ENCODE measurements around the gene UVRAG.

UVRAG gene

GRCh38 chr11:75810637-75811390 lies 4.2 kb upstream of the UVRAG start:
- no peak for DNase-seq

- no peak for DNase-seq
Measured at GRCh38 chr11:75811485-75811884, 3.5 kb upstream of the UVRAG start.

GRCh38 chr11:75812542-75813040 lies 2.4 kb upstream of the UVRAG start:
- DNase-seq = no peak

- DNase-seq = no peak
Measured at GRCh38 chr11:75813124-75813523, 1.9 kb upstream of the UVRAG start.

GRCh38 chr11:75813622-75814039 lies 1.4 kb upstream of the UVRAG start:
- no peak for DNase-seq

- peak; percentile 92 for DNase-seq
Measured at GRCh38 chr11:75814363-75814676, 690 bp upstream of the UVRAG start.

- peak; percentile 55 for DNase-seq
Measured at GRCh38 chr11:75815345-75816168, 547 bp downstream of the UVRAG start.

- peak; percentile 9 for DNase-seq
Measured at GRCh38 chr11:75816561-75817239, 1.7 kb downstream of the UVRAG start.

GRCh38 chr11:75820645-75821044 lies 5.6 kb downstream of the UVRAG start:
- no peak for DNase-seq

- no peak for DNase-seq
Measured at GRCh38 chr11:75821202-75821601, 6.2 kb downstream of the UVRAG start.

- no peak for DNase-seq
Measured at GRCh38 chr11:75822541-75822940, 7.5 kb downstream of the UVRAG start.

- no peak for DNase-seq
Measured at GRCh38 chr11:75823415-75823814, 8.4 kb downstream of the UVRAG start.

- DNase-seq = no peak
Measured at GRCh38 chr11:75823946-75824345, 8.9 kb downstream of the UVRAG start.

GRCh38 chr11:75826461-75827230 lies 11.6 kb downstream of the UVRAG start:
- DNase-seq = no peak

GRCh38 chr11:75827562-75827961 lies 12.6 kb downstream of the UVRAG start:
- no peak for DNase-seq

GRCh38 chr11:75831915-75832502 lies 17.0 kb downstream of the UVRAG start:
- DNase-seq = no peak

- DNase-seq = no peak
Measured at GRCh38 chr11:75834728-75835127, 19.7 kb downstream of the UVRAG start.

- no peak for DNase-seq
Measured at GRCh38 chr11:75836417-75836816, 21.4 kb downstream of the UVRAG start.

GRCh38 chr11:75839851-75840250 lies 24.8 kb downstream of the UVRAG start:
- no peak for DNase-seq

GRCh38 chr11:75840522-75840921 lies 25.5 kb downstream of the UVRAG start:
- no peak for DNase-seq

- no peak for DNase-seq
Measured at GRCh38 chr11:75841739-75842138, 26.7 kb downstream of the UVRAG start.

- DNase-seq = no peak
Measured at GRCh38 chr11:75845324-75845723, 30.3 kb downstream of the UVRAG start.
